ENCODE measurements around the gene CDK14. TPM values are rescaled to one million over a fixed set of nuclear protein-coding genes. Genes with fewer than 3 reads are reported as not detected.
A peak's percentile ranks its signal among the peaks of the same experiment; 100 is the strongest.

Gene CDK14
- total RNA-seq, 1 donor = 44.8 TPM

DNA sequence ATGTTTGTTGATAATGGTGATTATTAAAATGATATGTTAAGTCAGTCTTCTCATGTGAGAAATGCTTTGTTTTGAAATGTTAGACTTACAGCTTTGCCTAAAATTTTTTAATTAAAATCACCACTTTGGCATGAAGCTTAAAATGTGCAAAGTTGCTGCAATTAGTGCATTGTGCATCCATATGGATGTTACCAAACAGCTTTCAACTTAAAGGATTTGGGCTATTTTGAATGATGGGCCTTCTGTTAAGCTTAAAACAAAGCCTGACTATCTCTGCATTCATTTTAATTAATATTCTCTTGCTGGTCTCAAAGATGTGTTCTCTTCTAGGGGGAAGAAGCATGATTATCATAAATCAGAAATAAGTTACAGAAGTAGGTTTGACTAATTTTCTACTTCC lies 603.5 kb downstream of the CDK14 start:
- H3K4me3 ChIP-seq (ENCODE audit: low read depth, low read length) = no peak overlapping the region
- TF ChIP-seq, protein P1, sequence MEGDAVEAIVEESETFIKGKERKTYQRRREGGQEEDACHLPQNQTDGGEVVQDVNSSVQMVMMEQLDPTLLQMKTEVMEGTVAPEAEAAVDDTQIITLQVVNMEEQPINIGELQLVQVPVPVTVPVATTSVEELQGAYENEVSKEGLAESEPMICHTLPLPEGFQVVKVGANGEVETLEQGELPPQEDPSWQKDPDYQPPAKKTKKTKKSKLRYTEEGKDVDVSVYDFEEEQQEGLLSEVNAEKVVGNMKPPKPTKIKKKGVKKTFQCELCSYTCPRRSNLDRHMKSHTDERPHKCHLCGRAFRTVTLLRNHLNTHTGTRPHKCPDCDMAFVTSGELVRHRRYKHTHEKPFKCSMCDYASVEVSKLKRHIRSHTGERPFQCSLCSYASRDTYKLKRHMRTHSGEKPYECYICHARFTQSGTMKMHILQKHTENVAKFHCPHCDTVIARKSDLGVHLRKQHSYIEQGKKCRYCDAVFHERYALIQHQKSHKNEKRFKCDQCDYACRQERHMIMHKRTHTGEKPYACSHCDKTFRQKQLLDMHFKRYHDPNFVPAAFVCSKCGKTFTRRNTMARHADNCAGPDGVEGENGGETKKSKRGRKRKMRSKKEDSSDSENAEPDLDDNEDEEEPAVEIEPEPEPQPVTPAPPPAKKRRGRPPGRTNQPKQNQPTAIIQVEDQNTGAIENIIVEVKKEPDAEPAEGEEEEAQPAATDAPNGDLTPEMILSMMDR (IDR thresholded peaks at IDR 0.05; ENCODE audit: insufficient read depth, low read length) = no peak
- no peak for DNase-seq (ENCODE audit: low read depth)

DNA sequence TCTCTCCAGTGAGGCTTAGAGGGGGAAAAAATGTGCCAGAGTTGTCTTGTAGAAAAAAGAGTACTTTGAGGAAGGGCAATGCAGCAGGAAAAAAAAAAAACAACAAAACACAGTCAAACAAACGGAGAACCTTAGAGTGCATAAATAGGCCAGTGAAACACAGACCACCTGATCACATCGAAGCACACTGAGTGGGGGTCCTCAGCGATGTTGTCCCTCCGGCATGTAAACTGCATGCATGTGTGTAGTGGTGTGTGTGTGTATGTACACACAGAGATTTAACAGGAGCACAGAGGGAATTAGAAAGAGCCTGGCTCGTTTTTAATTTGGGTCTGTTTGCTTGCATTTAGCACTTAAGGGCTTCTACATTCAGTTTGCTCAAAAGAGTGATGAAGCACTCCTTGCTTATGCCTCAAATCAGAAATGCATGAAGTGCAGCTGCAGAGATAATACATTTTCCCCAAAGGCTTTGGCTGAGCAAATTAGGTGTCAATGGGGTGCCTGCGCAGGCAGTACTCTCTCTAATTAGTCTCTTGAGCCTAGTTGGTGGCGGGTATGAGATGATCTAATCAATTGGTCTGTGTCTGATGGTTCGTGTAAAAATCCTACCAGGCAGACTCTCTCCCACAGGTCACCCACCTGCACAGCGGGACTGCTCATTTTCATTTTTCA lies 605.5 kb downstream of the CDK14 start:
- TF ChIP-seq, protein P1 (IDR thresholded peaks at IDR 0.05; ENCODE audit: insufficient read depth, low read length) = no peak
- H3K4me3 ChIP-seq (ENCODE audit: low read depth, low read length) = no peak overlapping the region
- no peak for DNase-seq (ENCODE audit: low read depth)

- no peak overlapping the region for H3K4me3 ChIP-seq (ENCODE audit: low read depth, low read length)
- TF ChIP-seq, protein P1 (IDR thresholded peaks at IDR 0.05; ENCODE audit: insufficient read depth, low read length) = no peak
- no peak for DNase-seq (ENCODE audit: low read depth)
Measured at GRCh38 chr7:91206361-91206960, 610.3 kb downstream of the CDK14 start.

GRCh38 chr7:91212582-91212981 lies 616.5 kb downstream of the CDK14 start:
- peak; percentile 62 for DNase-seq (ENCODE audit: low read depth)
- H3K4me3 ChIP-seq (ENCODE audit: low read depth, low read length) = no peak overlapping the region
- TF ChIP-seq, protein P1 (IDR thresholded peaks at IDR 0.05; ENCODE audit: insufficient read depth, low read length) = no peak

- H3K4me3 ChIP-seq (ENCODE audit: low read depth, low read length) = no peak overlapping the region
- TF ChIP-seq, protein P1 (IDR thresholded peaks at IDR 0.05; ENCODE audit: insufficient read depth, low read length) = no peak
- DNase-seq (ENCODE audit: low read depth) = peak; percentile 9
Measured at GRCh38 chr7:91226411-91226810, 630.3 kb downstream of the CDK14 start.

- TF ChIP-seq, protein P1 (IDR thresholded peaks at IDR 0.05; ENCODE audit: insufficient read depth, low read length) = no peak
- H3K4me3 ChIP-seq (ENCODE audit: low read depth, low read length) = no peak overlapping the region
- DNase-seq (ENCODE audit: low read depth) = peak; percentile 32
Measured at GRCh38 chr7:91228327-91228726, 632.2 kb downstream of the CDK14 start.
